Esophagus squamous epithelium (tissue), 4 donors: ENCODE results near the gene SSH2.

Experiments
- POLR2A ChIP-seq, 4 donors: fragments of 450-650 bp; IDR thresholded peaks; one replicate each; pipeline ENCODE4 v1.6.1; 2017; ENCODE audit warnings: antibody characterized with exemption in 4 of 4, mild to moderate bottlenecking in 4 of 4, moderate library complexity in 3 of 4
- TF ChIP-seq, protein P1 (sequence below), 6 experiments: fragments of 450-650 bp in 4 of 6; fragments of 200-600 bp in 2 of 6; sonication (generic) in 2 of 6; IDR thresholded peaks; one replicate each; pipeline ENCODE4 v1.5.1; 2016 to 2019; ENCODE audit warnings: antibody characterized with exemption in 6 of 6, mild to moderate bottlenecking in 4 of 6, moderate library complexity in 4 of 6

DNA sequence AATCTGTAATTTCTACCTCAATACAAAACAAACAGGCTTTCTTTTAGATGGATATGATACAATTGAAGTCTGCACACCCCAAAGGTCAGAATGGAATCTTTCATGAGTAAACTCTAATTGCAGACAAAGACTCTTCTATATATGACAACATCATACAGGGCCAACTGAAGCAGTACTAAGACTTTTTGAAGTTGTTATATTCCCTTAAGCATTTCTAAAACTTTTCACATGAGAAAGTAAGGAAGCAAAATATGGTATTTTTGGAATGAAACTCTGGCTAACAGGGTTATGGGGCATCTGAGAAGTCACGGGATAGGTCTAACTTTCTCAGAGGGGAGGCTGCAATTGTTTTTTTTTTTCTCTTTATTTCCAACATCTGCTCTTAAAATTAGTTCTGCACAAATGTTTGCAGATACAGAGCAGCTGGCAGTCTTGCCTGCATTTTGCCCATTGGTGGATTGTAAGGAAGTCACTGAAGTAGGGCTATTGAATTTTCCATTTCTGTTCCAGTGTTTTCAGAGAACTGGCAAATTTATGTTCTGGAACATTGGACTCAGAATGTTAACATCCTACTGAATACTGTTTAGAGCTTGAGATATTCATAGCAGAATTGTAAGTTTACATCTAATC is 59.1 kb downstream of the SSH2 start:
- TF ChIP-seq, protein P1, sequence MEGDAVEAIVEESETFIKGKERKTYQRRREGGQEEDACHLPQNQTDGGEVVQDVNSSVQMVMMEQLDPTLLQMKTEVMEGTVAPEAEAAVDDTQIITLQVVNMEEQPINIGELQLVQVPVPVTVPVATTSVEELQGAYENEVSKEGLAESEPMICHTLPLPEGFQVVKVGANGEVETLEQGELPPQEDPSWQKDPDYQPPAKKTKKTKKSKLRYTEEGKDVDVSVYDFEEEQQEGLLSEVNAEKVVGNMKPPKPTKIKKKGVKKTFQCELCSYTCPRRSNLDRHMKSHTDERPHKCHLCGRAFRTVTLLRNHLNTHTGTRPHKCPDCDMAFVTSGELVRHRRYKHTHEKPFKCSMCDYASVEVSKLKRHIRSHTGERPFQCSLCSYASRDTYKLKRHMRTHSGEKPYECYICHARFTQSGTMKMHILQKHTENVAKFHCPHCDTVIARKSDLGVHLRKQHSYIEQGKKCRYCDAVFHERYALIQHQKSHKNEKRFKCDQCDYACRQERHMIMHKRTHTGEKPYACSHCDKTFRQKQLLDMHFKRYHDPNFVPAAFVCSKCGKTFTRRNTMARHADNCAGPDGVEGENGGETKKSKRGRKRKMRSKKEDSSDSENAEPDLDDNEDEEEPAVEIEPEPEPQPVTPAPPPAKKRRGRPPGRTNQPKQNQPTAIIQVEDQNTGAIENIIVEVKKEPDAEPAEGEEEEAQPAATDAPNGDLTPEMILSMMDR (IDR thresholded peaks at IDR 0.05): no peak
- no peak for TF ChIP-seq POLR2A (IDR thresholded peaks at IDR 0.05)
